Measurements from ENCODE around the gene OSBPL8.

- TF ChIP-seq, protein P1, sequence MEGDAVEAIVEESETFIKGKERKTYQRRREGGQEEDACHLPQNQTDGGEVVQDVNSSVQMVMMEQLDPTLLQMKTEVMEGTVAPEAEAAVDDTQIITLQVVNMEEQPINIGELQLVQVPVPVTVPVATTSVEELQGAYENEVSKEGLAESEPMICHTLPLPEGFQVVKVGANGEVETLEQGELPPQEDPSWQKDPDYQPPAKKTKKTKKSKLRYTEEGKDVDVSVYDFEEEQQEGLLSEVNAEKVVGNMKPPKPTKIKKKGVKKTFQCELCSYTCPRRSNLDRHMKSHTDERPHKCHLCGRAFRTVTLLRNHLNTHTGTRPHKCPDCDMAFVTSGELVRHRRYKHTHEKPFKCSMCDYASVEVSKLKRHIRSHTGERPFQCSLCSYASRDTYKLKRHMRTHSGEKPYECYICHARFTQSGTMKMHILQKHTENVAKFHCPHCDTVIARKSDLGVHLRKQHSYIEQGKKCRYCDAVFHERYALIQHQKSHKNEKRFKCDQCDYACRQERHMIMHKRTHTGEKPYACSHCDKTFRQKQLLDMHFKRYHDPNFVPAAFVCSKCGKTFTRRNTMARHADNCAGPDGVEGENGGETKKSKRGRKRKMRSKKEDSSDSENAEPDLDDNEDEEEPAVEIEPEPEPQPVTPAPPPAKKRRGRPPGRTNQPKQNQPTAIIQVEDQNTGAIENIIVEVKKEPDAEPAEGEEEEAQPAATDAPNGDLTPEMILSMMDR (IDR thresholded peaks at IDR 0.05; ENCODE audit: control extremely low read depth in 1 of 3, insufficient read depth in 1 of 3, low read depth in 1 of 3, low read length in 3 of 3): no peak
- TF ChIP-seq ZNF274 (IDR thresholded peaks at IDR 0.05; ENCODE audit: borderline replicate concordance, extremely low read depth, low read length) (no peak), EP300 (IDR thresholded peaks at IDR 0.05; ENCODE audit: borderline replicate concordance in 1 of 2, low read depth in 2 of 2, low read length in 2 of 2) (no peak), POLR2A (IDR thresholded peaks at IDR 0.05; ENCODE audit: control extremely low read depth in 1 of 2, low read depth in 2 of 2, low read length in 2 of 2) (no peak), CHD2 (IDR thresholded peaks at IDR 0.05; ENCODE audit: low read length) (no peak), CHD1 (IDR thresholded peaks at IDR 0.05; ENCODE audit: low read depth, low read length) (no peak), SRF (IDR thresholded peaks at IDR 0.05; ENCODE audit: low read depth, low read length) (no peak), SP2 (IDR thresholded peaks at IDR 0.05; ENCODE audit: low read length) (no peak), EZH2 (IDR thresholded peaks at IDR 0.05; ENCODE audit: low read depth, low read length, severe bottlenecking) (no peak), RNF2 (IDR thresholded peaks at IDR 0.05; ENCODE audit: borderline replicate concordance, low read depth, low read length, missing control alignments, poor library complexity, severe bottlenecking) (no peak), NRF1 (IDR thresholded peaks at IDR 0.05; ENCODE audit: low read depth, low read length) (no peak), JUND (IDR thresholded peaks at IDR 0.05; ENCODE audit: low read length) (no peak), TAF1 (IDR thresholded peaks at IDR 0.05; ENCODE audit: low read depth, low read length) (no peak), HDAC2 (IDR thresholded peaks at IDR 0.05; ENCODE audit: borderline replicate concordance in 1 of 2, low read depth in 2 of 2, low read length in 2 of 2) (no peak)
Measured at GRCh38 chr12:76544601-76545261, 14.8 kb downstream of the OSBPL8 start.

Data from H1 (cell line).